WTC11 (cell line): ENCODE data around the gene VANGL2.

Experiments
- GABPB1 ChIP-seq: sonication (generic); formaldehyde crosslinking; IDR thresholded peaks from 2 replicates; pipeline ENCODE4 v1.8.1; 2023; ENCODE audit warnings: mild to moderate bottlenecking, missing genetic modification reagents
- NFYB ChIP-seq: sonication (generic); formaldehyde crosslinking; conservative IDR thresholded peaks from 2 replicates; pipeline ENCODE4 v1.8.0; 2022; ENCODE audit warnings: low read depth, missing genetic modification reagents
- ZNF232 ChIP-seq: sonication (generic); formaldehyde crosslinking; IDR thresholded peaks from 2 replicates; pipeline ENCODE4 v1.8.0; 2022; ENCODE audit warnings: mild to moderate bottlenecking, missing genetic modification reagents
- TF ChIP-seq, protein P1 (sequence below): fragments of 200-600 bp; IDR thresholded peaks from 2 replicates; pipeline ENCODE4 v1.8.0; 2022; ENCODE audit warnings: antibody characterized with exemption

DNA sequence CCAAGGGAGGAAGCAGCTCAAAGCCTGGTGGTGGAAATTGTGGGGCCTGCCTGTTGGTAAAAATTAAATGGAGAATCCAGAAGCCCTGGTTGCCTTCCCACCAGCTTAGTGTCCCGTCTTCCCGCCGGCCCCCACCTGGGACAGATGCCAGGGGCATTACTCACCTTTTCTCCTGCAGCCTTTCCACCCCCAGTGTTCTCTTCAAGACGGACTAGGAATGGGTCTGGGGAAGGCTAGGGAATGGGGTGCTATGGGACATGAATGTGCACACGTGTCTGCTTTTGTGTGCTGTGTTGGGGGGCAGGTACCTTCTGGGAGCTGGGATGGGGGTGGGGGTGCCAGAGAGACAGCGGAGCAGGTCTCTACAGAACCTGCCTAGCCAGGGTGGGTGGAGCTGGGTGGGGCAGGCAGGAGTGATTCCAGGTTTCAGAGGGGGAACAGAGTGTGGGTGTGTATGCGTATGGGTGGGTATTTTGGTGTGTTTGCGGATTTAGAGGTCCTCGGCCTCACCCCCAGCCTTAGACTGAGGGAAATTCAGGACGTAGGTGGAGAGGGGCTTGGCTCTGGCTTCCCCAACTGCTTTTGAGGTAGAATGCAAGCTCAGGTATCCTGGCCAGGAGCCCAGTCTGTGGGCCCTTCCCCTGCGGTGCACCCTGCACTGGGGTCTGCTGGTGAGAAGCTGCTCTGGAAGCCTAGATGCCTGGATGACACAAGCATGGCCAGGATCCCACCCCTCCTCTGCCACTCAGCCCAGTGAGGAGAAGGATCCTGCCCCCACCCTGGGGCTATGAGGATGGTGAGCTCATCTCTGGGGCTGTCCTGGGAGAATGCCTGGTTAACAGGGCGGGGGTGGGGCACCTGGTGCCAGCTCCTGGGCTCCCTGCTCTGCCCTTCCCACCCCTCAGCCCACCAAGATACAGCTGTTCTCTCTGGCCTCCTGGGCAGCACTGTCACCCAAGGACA, 7.8 kb downstream of the VANGL2 start:
- TF ChIP-seq, protein P1, sequence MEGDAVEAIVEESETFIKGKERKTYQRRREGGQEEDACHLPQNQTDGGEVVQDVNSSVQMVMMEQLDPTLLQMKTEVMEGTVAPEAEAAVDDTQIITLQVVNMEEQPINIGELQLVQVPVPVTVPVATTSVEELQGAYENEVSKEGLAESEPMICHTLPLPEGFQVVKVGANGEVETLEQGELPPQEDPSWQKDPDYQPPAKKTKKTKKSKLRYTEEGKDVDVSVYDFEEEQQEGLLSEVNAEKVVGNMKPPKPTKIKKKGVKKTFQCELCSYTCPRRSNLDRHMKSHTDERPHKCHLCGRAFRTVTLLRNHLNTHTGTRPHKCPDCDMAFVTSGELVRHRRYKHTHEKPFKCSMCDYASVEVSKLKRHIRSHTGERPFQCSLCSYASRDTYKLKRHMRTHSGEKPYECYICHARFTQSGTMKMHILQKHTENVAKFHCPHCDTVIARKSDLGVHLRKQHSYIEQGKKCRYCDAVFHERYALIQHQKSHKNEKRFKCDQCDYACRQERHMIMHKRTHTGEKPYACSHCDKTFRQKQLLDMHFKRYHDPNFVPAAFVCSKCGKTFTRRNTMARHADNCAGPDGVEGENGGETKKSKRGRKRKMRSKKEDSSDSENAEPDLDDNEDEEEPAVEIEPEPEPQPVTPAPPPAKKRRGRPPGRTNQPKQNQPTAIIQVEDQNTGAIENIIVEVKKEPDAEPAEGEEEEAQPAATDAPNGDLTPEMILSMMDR: no peak
- no peak for TF ChIP-seq NFYB (CRISPR knock-in tag)
- no peak for TF ChIP-seq ZNF232
- no peak for TF ChIP-seq GABPB1 (CRISPR knock-in tag)
